Measurements from ENCODE around the gene AKR1C4. TPM values are rescaled to one million over a fixed set of nuclear protein-coding genes. Genes with fewer than 3 reads are reported as not detected.
"Not testable (repeated sequence)": the region's sequence is repeated elsewhere in the genome, so short reads cannot be mapped to it uniquely, and the experiment has no call there.

AKR1C4 gene
- total RNA-seq, 2 donors from 2014 or later = not detected

GRCh38 chr10:5195727-5196374, 786 bp upstream of the AKR1C4 start:
- intact Hi-C loops (cut with DNase I) = no loop called here
- WGBS = 79% methylated on average over 6 of the region's 6 CpGs
- no peak for DNase-seq (ENCODE audit: low spot score)

GRCh38 chr10:5198386-5198785, 1.7 kb downstream of the AKR1C4 start:
- Histone ChIP-seq H3K4me1 (replicated peaks) (no peaks in the 10 kb centered on the region), H3K27me3 (replicated peaks; ENCODE audit: insufficient read depth) (no peaks in the 10 kb centered on the region), H3K36me3 (no peaks in the 10 kb centered on the region), H3K4me3 (no peak overlapping the region), H3K9me3 (no peaks in the 10 kb centered on the region), H3K27ac (no peak overlapping the region)
- DNase-seq (ENCODE audit: low spot score) = no peak
- TF ChIP-seq CTCF (IDR thresholded peaks at IDR 0.05) (no peak), POLR2AphosphoS5 (IDR thresholded peaks at IDR 0.05) (no peak), POLR2A (IDR thresholded peaks at IDR 0.05) (no peak)
- 91% methylated on average over 3 of the region's 3 CpGs for WGBS
- intact Hi-C loops (cut with DNase I) = no loop called here

More at GRCh38 chr10:5195727-5196374, 786 bp upstream of the AKR1C4 start:
- Histone ChIP-seq H3K9me3 (no peaks in the 10 kb centered on the region), H3K27ac (no peak overlapping the region), H3K36me3 (no peaks in the 10 kb centered on the region), H3K4me3 (no peak overlapping the region), H3K4me1 (replicated peaks) (no peaks in the 10 kb centered on the region), H3K27me3 (replicated peaks; ENCODE audit: insufficient read depth) (no peaks in the 10 kb centered on the region)
- TF ChIP-seq CTCF (IDR thresholded peaks at IDR 0.05) (no peak), POLR2AphosphoS5 (IDR thresholded peaks at IDR 0.05) (no peak), POLR2A (IDR thresholded peaks at IDR 0.05) (no peak)

- no peak for DNase-seq (ENCODE audit: low spot score)
- Histone ChIP-seq H3K27me3 (replicated peaks; ENCODE audit: insufficient read depth) (no peaks in the 10 kb centered on the region), H3K4me1 (replicated peaks) (no peaks in the 10 kb centered on the region), H3K4me3 (no peak overlapping the region), H3K27ac (no peak overlapping the region), H3K9me3 (no peaks in the 10 kb centered on the region), H3K36me3 (no peaks in the 10 kb centered on the region)
- 81% methylated on average over 8 of the region's 8 CpGs for WGBS
- intact Hi-C loops (cut with DNase I) = no loop called here
- TF ChIP-seq POLR2AphosphoS5 (IDR thresholded peaks at IDR 0.05) (no peak), POLR2A (IDR thresholded peaks at IDR 0.05) (no peak), CTCF (IDR thresholded peaks at IDR 0.05) (no peak)
Observed at GRCh38 chr10:5199398-5199797, 2.8 kb downstream of the AKR1C4 start.

GRCh38 chr10:5206799-5207198, 10.2 kb downstream of the AKR1C4 start:
- no peaks in the 10 kb centered on the region for H3K36me3 ChIP-seq
- no peak for TF ChIP-seq POLR2A (IDR thresholded peaks at IDR 0.05)
- no peak for TF ChIP-seq POLR2AphosphoS5 (IDR thresholded peaks at IDR 0.05)
- no peak for TF ChIP-seq CTCF (IDR thresholded peaks at IDR 0.05)
- no peaks in the 10 kb centered on the region for H3K4me1 ChIP-seq (replicated peaks)
- H3K4me3 ChIP-seq = no peak overlapping the region
- intact Hi-C loops (cut with DNase I) = no loop called here
- H3K9me3 ChIP-seq = no peaks in the 10 kb centered on the region
- no peak overlapping the region for H3K27ac ChIP-seq
- H3K27me3 ChIP-seq (replicated peaks; ENCODE audit: insufficient read depth) = no peaks in the 10 kb centered on the region
- DNase-seq (ENCODE audit: low spot score) = no peak
- 17% methylated on average over 6 of the region's 6 CpGs for WGBS

GRCh38 chr10:5209776-5210175, 13.1 kb downstream of the AKR1C4 start:
- H3K27ac ChIP-seq; H3K4me1 ChIP-seq (replicated peaks); intact Hi-C loops (cut with DNase I); H3K36me3 ChIP-seq; H3K4me3 ChIP-seq; DNase-seq (ENCODE audit: low spot score); H3K27me3 ChIP-seq (replicated peaks; ENCODE audit: insufficient read depth); H3K9me3 ChIP-seq: not testable (repeated sequence)
- 100% methylated on average over 1 of the region's 1 CpG for WGBS

GRCh38 chr10:5210261-5210660, 13.6 kb downstream of the AKR1C4 start:
- H3K4me1 ChIP-seq (replicated peaks); H3K27ac ChIP-seq; H3K27me3 ChIP-seq (replicated peaks; ENCODE audit: insufficient read depth); H3K4me3 ChIP-seq; H3K36me3 ChIP-seq; DNase-seq (ENCODE audit: low spot score); H3K9me3 ChIP-seq; intact Hi-C loops (cut with DNase I): not testable (repeated sequence)
- WGBS = 89% methylated on average over 1 of the region's 1 CpG
